Heart left ventricle (tissue), 16 donors: ENCODE results near the gene AKT1. TPM values are rescaled to one million over a fixed set of nuclear protein-coding genes. Genes with fewer than 3 reads are reported as not detected.

Source experiments
- ATAC-seq, 4 donors: fragments of 200-7000 bp; cut with Tn5 transposase; one replicate each; pipeline ENCODE4 v1.9.1; 2020 to 2022; ENCODE audit warnings: moderate library complexity in 4 of 4, mild to moderate bottlenecking in 3 of 4, moderate number of reproducible peaks in 1 of 4
- DNase-seq, 5 donors: peaks; one replicate each; pipeline ENCODE4 v3.0.0-alpha.2; 2020
- H3K27ac ChIP-seq, 12 donors: fragments of 200-600 bp; sonication (generic) in 4 of 12; one replicate each; pipeline versions ENCODE4 v1.5.0 to v1.8.0; 2016 to 2022; ENCODE audit warnings: mild to moderate bottlenecking in 2 of 12
- H3K27me3 ChIP-seq, 9 donors: fragments of 200-600 bp; sonication (generic) in 2 of 9; one replicate each; pipeline versions ENCODE4 v1.5.1 to v1.8.0; 2016 to 2022; ENCODE audit warnings: mild to moderate bottlenecking in 3 of 9
- H3K36me3 ChIP-seq, 9 donors: fragments of 200-600 bp; sonication (generic) in 2 of 9; one replicate each; pipeline versions ENCODE4 v1.5.0 to v1.8.0; 2018 to 2022; ENCODE audit warnings: mild to moderate bottlenecking in 2 of 9
- H3K4me1 ChIP-seq, 12 donors: fragments of 200-600 bp; sonication (generic) in 4 of 12; one replicate each; pipeline versions ENCODE4 v1.5.0 to v1.8.0; 2016 to 2022; ENCODE audit warnings: mild to moderate bottlenecking in 3 of 12
- H3K4me3 ChIP-seq, 12 donors: fragments of 200-600 bp; sonication (generic) in 4 of 12; one replicate each; pipeline versions ENCODE4 v1.5.0 to v1.8.0; 2017 to 2022; ENCODE audit warnings: mild to moderate bottlenecking in 9 of 12, moderate library complexity in 4 of 12
- H3K9me3 ChIP-seq, 12 donors: fragments of 200-600 bp; sonication (generic) in 4 of 12; one replicate each; pipeline versions ENCODE4 v1.5.0 to v1.8.0; 2016 to 2022; ENCODE audit warnings: mild to moderate bottlenecking in 1 of 12
- POLR2A ChIP-seq, 2 donors: fragments of 450-650 bp; IDR thresholded peaks; one replicate each; pipeline ENCODE4 v1.6.1; 2017; ENCODE audit warnings: antibody characterized with exemption in 2 of 2, mild to moderate bottlenecking in 2 of 2, moderate library complexity in 2 of 2
- WGBS, 4 donors: extraction: QIAGEN DNeasy Blood & Tissue Kit in 2 of 4; methylation state at CpG; one replicate each; pipeline versions ENCODE4 v1.1.5 to v1.1.7; 2013 to 2018; 5-methylcytosine and 5-hydroxymethylcytosine counted together
- intact Hi-C, 10 donors: fragments of 100-400 bp; cut with DNase I; formaldehyde crosslinking; loops; one replicate each; pipeline versions ENCODE4 v1.11.1 to v1.14.2; 2022
- polyA plus RNA-seq, 2 donors: library from polyadenylated mRNA; stranded (reverse); fragments of 200-250 nt; gene quantifications; one replicate each; pipeline ENCODE4 v1.2.3, GENCODE V29; 2013
- total RNA-seq, 9 donors: library from RNA; depleted of rRNA in 2 of 9; stranded (reverse); fragments of >200 nt in 2 of 9; fragmentation: NEBNext Ultra II Directional in 3 of 9; extraction: Animal tissue kit (Norgen Biotek cat#: 25700) in 3 of 9; gene quantifications; one replicate each; pipeline versions ENCODE4 v1.1.0 to v1.2.4, GENCODE V29; 2016 to 2023
- TF ChIP-seq, protein P1 (sequence below), 12 donors: fragments of 200-600 bp; sonication (generic) in 4 of 12; IDR thresholded peaks; one replicate each; pipeline versions ENCODE4 v1.5.0 to v1.8.0; 2018 to 2022; ENCODE audit warnings: antibody characterized with exemption in 12 of 12, mild to moderate bottlenecking in 5 of 12
- donor health status: ischemic (EF 13 %, LVEDD 7.1; RV severe dilation, severe dysfunction).
- donor health status: healthy with polysubstance abuse.
- donor health status: DM: no; HTN: yes; CAD: no.
- donor health status: DM: no; HTN: no; CAD: no.
- donor health status: ischemic (EF 25% LVEDD 6.9; RV normal size, moderate dysfunction).
- donor health status: ischemic (EF 25% LVEDD 5.7; RV mildly dilated, moderate dysfunction).
- donor health status: healthy.
- donor health status: DM: yes; HTN: yes; CAD: no.
- donor health status: ischemic (EF 35%, LVEDD 5.7; RV mildly dilated, moderate dysfunction).
- donor health status: nonischemic (EF 11% LVEDD 7.7; RV severe dilation, severe dysfunction).
- donor health status: DM: yes; HTN: yes; CAD: no.
- donor health status: PGD.
- donor health status: ischemic (EF 29% LVEDD 5.4; RV normal size, mild dysfunction).
- donor health status: nonischemic (EF 23%, LVEDD 6.1; RV moderate dilation, normal function).

Gene AKT1
- total and polyA plus RNA-seq, 11 donors: 108 to 173 (median 135) TPM

GRCh38 chr14:104826189-104826860, 30.8 kb upstream of the AKT1 start:
- intact Hi-C loops: loop anchor here in 5 of 10 donors (1.0 to 2.0 kb wide), 2 partner anchors 58 kb away; no protein-coding TSS in a partner anchor
- peak overlapping the region in 8 of 12 donors; percentile 20 to 70 (median 46) for H3K27ac ChIP-seq
- H3K9me3 ChIP-seq: no peaks in the 10 kb centered on the region
- no peaks in the 10 kb centered on the region for H3K36me3 ChIP-seq
- peaks cover 0 to 22% (median 18%) of the 10 kb centered on the region in 12 donors for H3K4me1 ChIP-seq
- peaks cover 0 to 17% (median 0%) of the 10 kb centered on the region in 9 donors for H3K27me3 ChIP-seq
- WGBS, 4 donors: 0 to 2% (median 1%) methylated on average over 12 to 54 of the region's 54 CpGs
- TF ChIP-seq POLR2A (IDR thresholded peaks at IDR 0.05): no peak
- TF ChIP-seq, protein P1, sequence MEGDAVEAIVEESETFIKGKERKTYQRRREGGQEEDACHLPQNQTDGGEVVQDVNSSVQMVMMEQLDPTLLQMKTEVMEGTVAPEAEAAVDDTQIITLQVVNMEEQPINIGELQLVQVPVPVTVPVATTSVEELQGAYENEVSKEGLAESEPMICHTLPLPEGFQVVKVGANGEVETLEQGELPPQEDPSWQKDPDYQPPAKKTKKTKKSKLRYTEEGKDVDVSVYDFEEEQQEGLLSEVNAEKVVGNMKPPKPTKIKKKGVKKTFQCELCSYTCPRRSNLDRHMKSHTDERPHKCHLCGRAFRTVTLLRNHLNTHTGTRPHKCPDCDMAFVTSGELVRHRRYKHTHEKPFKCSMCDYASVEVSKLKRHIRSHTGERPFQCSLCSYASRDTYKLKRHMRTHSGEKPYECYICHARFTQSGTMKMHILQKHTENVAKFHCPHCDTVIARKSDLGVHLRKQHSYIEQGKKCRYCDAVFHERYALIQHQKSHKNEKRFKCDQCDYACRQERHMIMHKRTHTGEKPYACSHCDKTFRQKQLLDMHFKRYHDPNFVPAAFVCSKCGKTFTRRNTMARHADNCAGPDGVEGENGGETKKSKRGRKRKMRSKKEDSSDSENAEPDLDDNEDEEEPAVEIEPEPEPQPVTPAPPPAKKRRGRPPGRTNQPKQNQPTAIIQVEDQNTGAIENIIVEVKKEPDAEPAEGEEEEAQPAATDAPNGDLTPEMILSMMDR (IDR thresholded peaks at IDR 0.05): peak; percentile 68 to 96 (median 84)
- DNase-seq: peak; percentile 91 to 96 (median 91)
- ATAC-seq: peak; percentile 59 to 94 (median 88)
- H3K4me3 ChIP-seq: peak overlapping the region; percentile 39 to 76 (median 68)

DNA sequence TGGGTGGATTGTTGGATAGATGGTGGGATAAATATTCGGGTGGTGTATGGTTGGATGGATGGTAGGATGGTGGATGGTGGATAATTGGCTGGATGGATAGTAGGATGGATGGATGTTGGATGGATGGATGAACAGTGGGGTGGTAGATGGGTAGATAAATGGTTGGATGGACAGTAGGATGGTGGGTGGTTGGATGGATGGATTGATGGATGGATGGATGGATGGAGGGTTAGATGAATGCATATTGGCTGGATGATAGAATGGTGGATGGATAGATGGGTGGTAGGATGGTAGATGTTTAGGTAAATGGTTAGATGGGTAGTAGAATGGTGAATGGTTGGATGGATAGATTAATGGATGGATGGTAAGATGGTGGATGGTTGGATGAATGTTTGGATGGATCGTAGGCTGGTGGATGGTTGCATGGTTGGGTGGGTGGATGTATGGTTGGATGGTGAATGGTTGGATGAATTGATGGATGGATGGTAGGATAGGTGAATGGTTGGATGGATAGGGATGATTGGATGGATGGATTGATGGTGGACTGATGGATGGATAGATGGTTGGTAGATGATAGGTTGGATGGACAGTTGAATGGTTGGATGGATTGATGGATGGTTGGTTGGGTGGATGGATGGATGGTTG, 28.9 kb upstream of the AKT1 start:
- Histone ChIP-seq H3K4me1 (peaks cover 0 to 28% (median 18%) of the 10 kb centered on the region in 12 donors), H3K4me3 (no peak overlapping the region), H3K27me3 (peaks cover 0 to 17% (median 0%) of the 10 kb centered on the region in 9 donors), H3K36me3 (no peaks in the 10 kb centered on the region), H3K27ac (no peak overlapping the region), H3K9me3 (no peaks in the 10 kb centered on the region)
- WGBS, 4 donors: 95 to 99% (median 97%) methylated on average over 2 of the region's 2 CpGs
- DNase-seq (no peak), ATAC-seq (no peak)
- TF ChIP-seq, protein P1 (IDR thresholded peaks at IDR 0.05): no peak
- TF ChIP-seq POLR2A (IDR thresholded peaks at IDR 0.05): no peak
- intact Hi-C loops: loop anchor here in 5 of 10 donors (2.0 kb wide), 3 partner anchors 52 to 56 kb away; no protein-coding TSS in a partner anchor

GRCh38 chr14:104822821-104823615, 27.5 kb upstream of the AKT1 start:
- no peak for ATAC-seq
- Histone ChIP-seq H3K9me3 (peaks cover 0 to under 1% (median 0%) of the 10 kb centered on the region in 12 donors), H3K27ac (no peak overlapping the region), H3K4me1 (peaks cover 0 to 28% (median 18%) of the 10 kb centered on the region in 12 donors), H3K27me3 (peaks cover 0 to 17% (median 0%) of the 10 kb centered on the region in 9 donors), H3K4me3 (no peak overlapping the region), H3K36me3 (peaks cover 0 to 2% (median 0%) of the 10 kb centered on the region in 9 donors)
- WGBS, 4 donors: 89 to 91% (median 90%) methylated on average over 22 of the region's 22 CpGs
- peak in 1 of 5 donors; percentile 14 for DNase-seq
- intact Hi-C loops: no loop called here
- TF ChIP-seq, protein P1 (IDR thresholded peaks at IDR 0.05): no peak
- no peak for TF ChIP-seq POLR2A (IDR thresholded peaks at IDR 0.05)
